Heart right ventricle (tissue), 16 donors: ENCODE data around the gene CSHL1. TPM values are rescaled to one million over a fixed set of nuclear protein-coding genes. Genes with fewer than 3 reads are reported as not detected.
"Not testable (repeated sequence)": the region's sequence is repeated elsewhere in the genome, so short reads cannot be mapped to it uniquely, and the experiment has no call there.

Experiments
- ATAC-seq, 8 donors: fragments of 200-7000 bp; cut with Tn5 transposase; one replicate each; pipeline ENCODE4 v1.9.1; 2020; ENCODE audit warnings: mild to moderate bottlenecking in 8 of 8, moderate library complexity in 8 of 8, moderate number of reproducible peaks in 1 of 8
- DNase-seq, 2 donors: peaks; one replicate each; pipeline ENCODE4 v3.0.0-alpha.2; 2020
- H3K27ac ChIP-seq, 10 donors: fragments of 200-600 bp; sonication (generic) in 2 of 10; one replicate each; pipeline versions ENCODE4 v1.5.0 to v1.8.0; 2020 to 2022; ENCODE audit warnings: mild to moderate bottlenecking in 3 of 10
- H3K27me3 ChIP-seq, 7 donors: fragments of 200-600 bp; one replicate each; pipeline ENCODE4 v1.8.0; 2021 to 2022; ENCODE audit warnings: mild to moderate bottlenecking in 2 of 7
- H3K36me3 ChIP-seq, 9 donors: fragments of 200-600 bp; sonication (generic) in 1 of 9; one replicate each; pipeline versions ENCODE4 v1.5.0 to v1.8.0; 2020 to 2022; ENCODE audit warnings: mild to moderate bottlenecking in 2 of 9
- H3K4me1 ChIP-seq, 9 donors: fragments of 200-600 bp; sonication (generic) in 1 of 9; one replicate each; pipeline versions ENCODE4 v1.5.0 to v1.8.0; 2020 to 2022; ENCODE audit warnings: mild to moderate bottlenecking in 4 of 9
- H3K4me3 ChIP-seq, 10 donors: fragments of 200-600 bp; sonication (generic) in 2 of 10; one replicate each; pipeline versions ENCODE4 v1.5.0 to v1.8.0; 2020 to 2022; ENCODE audit warnings: mild to moderate bottlenecking in 7 of 10, moderate library complexity in 2 of 10
- H3K9me3 ChIP-seq, 11 donors: fragments of 200-600 bp in 10 of 11; sonication (generic) in 2 of 11; one replicate each; pipeline versions ENCODE4 v1.5.0 to v1.8.0; 2013 to 2022; ENCODE audit warnings: mild to moderate bottlenecking in 2 of 11, control low read depth in 1 of 11, moderate library complexity in 1 of 11
- CTCF ChIP-seq, 9 donors: fragments of 200-600 bp; sonication (generic) in 2 of 9; IDR thresholded peaks; one replicate each; pipeline versions ENCODE4 v1.5.0 to v1.8.0; 2021 to 2022; ENCODE audit warnings: antibody characterized with exemption in 9 of 9, mild to moderate bottlenecking in 5 of 9, moderate library complexity in 1 of 9
- WGBS, 2 donors: extraction: QIAGEN DNeasy Blood & Tissue Kit; methylation state at CpG; one replicate each; pipeline ENCODE4 v1.1.7; 2013; ENCODE audit warnings: inconsistent platforms in 1 of 2; 5-methylcytosine and 5-hydroxymethylcytosine counted together
- intact Hi-C, 10 donors: fragments of 100-400 bp; cut with DNase I; formaldehyde crosslinking; loops; one replicate each; pipeline versions ENCODE4 v1.11.1 to v1.14.2; 2022
- polyA plus RNA-seq, 2 donors: library from polyadenylated mRNA; stranded (reverse); fragments of 200-250 nt; gene quantifications; one replicate each; pipeline ENCODE4 v1.2.3, GENCODE V29; 2013
- total RNA-seq, 10 donors: library from RNA; stranded (reverse); fragmentation: NEBNext Ultra II Directional in 3 of 10; extraction: Animal tissue kit (Norgen Biotek cat#: 25700) in 3 of 10; gene quantifications; one replicate each; pipeline versions ENCODE4 v1.2.1 to v1.2.4, GENCODE V29; 2021 to 2023
- donor health status: Arrhythmogenic right ventricular cardiomyopathy.
- donor health status: ischemic (EF 13 %, LVEDD 7.1; RV severe dilation, severe dysfunction).
- donor health status: healthy with polysubstance abuse.
- donor health status: DM: no; HTN: yes; CAD: no.
- donor health status: DM: no; HTN: no; CAD: no.
- donor health status: ischemic (EF 25% LVEDD 6.9; RV normal size, moderate dysfunction).
- donor health status: ischemic (EF 25% LVEDD 5.7; RV mildly dilated, moderate dysfunction).
- donor health status: healthy.
- donor health status: DM: yes; HTN: yes; CAD: no.
- donor health status: Ischemic cardiomyopathy.
- donor health status: ischemic (EF 35%, LVEDD 5.7; RV mildly dilated, moderate dysfunction).
- donor health status: nonischemic (EF 11% LVEDD 7.7; RV severe dilation, severe dysfunction).
- donor health status: DM: yes; HTN: yes; CAD: no.
- donor health status: PGD.
- donor health status: ischemic (EF 29% LVEDD 5.4; RV normal size, mild dysfunction).
- donor health status: nonischemic (EF 23%, LVEDD 6.1; RV moderate dilation, normal function).

The CSHL1 gene
- total and polyA plus RNA-seq, 12 donors: not detected

DNA sequence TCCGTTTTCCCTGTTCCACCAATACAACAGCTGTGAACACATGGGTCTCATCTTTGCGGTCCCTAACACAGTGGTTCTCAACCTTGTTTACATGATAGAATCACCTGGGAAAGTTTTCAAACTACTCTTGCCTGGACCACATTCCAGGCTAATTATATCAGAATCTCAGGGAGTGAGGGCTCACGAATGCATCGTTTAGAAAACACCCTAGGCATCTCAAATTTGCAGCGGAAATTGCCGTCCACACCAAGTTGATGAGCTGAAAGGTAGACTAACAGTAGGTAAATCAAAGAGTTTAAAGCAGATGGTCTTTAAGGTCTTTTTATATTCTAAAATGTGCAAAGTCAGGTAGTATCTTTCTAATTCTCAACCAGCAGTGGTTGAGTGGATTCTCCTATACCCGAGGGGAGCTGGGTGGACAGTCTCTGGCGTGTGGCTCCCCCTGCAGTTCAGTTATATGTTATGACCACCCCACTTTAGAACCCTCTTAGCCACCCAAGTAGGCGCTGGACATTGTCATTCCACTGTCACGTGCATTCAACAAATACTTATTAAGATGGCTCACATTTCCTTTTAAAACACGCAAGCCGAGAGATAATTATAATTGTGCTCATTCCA is 3.8 kb downstream of the CSHL1 start:
- peak in 3 of 9 donors; percentile 10 to 12 (median 11) for TF ChIP-seq CTCF (IDR thresholded peaks at IDR 0.05)
- DNase-seq, H3K4me1 ChIP-seq, H3K4me3 ChIP-seq, H3K27ac ChIP-seq, H3K9me3 ChIP-seq, ATAC-seq, H3K36me3 ChIP-seq: not testable (repeated sequence)
- peaks cover 0 to 14% (median 8%) of the 10 kb centered on the region in 7 donors for H3K27me3 ChIP-seq
- intact Hi-C loops: loop anchor here in 1 of 10 donors (10.0 kb wide), 1 partner anchor 378 kb away; no protein-coding TSS in a partner anchor
- WGBS, 2 donors: 54 to 56% methylated on average over 10 of the region's 12 CpGs

GRCh38 chr17:63904796-63905195 is 6.3 kb downstream of the CSHL1 start:
- H3K36me3 ChIP-seq, H3K27me3 ChIP-seq, H3K4me1 ChIP-seq, H3K9me3 ChIP-seq, ATAC-seq, H3K4me3 ChIP-seq, H3K27ac ChIP-seq, DNase-seq: not testable (repeated sequence)
- intact Hi-C loops: loop anchor here in 2 of 10 donors (5.0 to 10.0 kb wide), 2 partner anchors 228 to 380 kb away; partner anchors contain the start of gene ERN1 (in 1 of the 2)
- WGBS, 2 donors: 92% methylated on average over 8 of the region's 8 CpGs

DNA sequence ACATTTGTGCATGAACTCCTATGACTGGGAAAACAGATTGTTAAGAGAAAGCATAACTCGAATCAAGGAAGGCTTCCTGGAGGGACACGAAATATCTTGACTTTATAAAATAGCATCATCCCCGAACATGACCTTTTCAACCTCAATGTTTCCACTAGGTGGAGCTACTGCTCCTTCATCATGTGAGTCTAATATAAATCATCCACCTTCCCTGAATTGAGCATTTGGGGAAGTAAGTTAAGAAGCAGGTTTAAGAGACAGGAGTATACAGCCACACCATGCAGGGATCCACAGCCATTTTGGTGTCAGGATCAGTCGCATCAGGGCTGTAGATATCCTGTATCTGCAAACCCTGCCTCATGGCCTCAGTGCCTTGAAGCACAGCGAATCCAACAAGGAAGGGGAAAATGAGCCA is 7.3 kb downstream of the CSHL1 start:
- not testable (repeated sequence) for H3K27ac ChIP-seq, H3K27me3 ChIP-seq, H3K36me3 ChIP-seq, H3K4me1 ChIP-seq, DNase-seq, H3K9me3 ChIP-seq, H3K4me3 ChIP-seq
- intact Hi-C loops: loop anchor here in 2 of 10 donors (5.0 to 10.0 kb wide), 2 partner anchors 229 to 381 kb away; partner anchors contain the start of gene ERN1 (in 1 of the 2)
- TF ChIP-seq CTCF (IDR thresholded peaks at IDR 0.05): peak in 7 of 9 donors; percentile 24 to 52 (median 51)
- WGBS, 2 donors: 33 to 37% methylated on average over 5 of the region's 5 CpGs
- ATAC-seq: peak in 2 of 8 donors; percentile 35 to 48

- not testable (repeated sequence) for DNase-seq, H3K36me3 ChIP-seq, ATAC-seq, H3K4me3 ChIP-seq, H3K4me1 ChIP-seq, H3K27me3 ChIP-seq, H3K27ac ChIP-seq, H3K9me3 ChIP-seq
- WGBS, 2 donors: 78 to 81% methylated on average over 2 of the region's 2 CpGs
- intact Hi-C loops: loop anchor here in 2 of 10 donors (5.0 to 10.0 kb wide), 2 partner anchors 230 to 383 kb away; partner anchors contain the start of gene ERN1 (in 1 of the 2)
These were observed 9.1 kb downstream of the CSHL1 start for GRCh38 chr17:63901971-63902370.

DNA sequence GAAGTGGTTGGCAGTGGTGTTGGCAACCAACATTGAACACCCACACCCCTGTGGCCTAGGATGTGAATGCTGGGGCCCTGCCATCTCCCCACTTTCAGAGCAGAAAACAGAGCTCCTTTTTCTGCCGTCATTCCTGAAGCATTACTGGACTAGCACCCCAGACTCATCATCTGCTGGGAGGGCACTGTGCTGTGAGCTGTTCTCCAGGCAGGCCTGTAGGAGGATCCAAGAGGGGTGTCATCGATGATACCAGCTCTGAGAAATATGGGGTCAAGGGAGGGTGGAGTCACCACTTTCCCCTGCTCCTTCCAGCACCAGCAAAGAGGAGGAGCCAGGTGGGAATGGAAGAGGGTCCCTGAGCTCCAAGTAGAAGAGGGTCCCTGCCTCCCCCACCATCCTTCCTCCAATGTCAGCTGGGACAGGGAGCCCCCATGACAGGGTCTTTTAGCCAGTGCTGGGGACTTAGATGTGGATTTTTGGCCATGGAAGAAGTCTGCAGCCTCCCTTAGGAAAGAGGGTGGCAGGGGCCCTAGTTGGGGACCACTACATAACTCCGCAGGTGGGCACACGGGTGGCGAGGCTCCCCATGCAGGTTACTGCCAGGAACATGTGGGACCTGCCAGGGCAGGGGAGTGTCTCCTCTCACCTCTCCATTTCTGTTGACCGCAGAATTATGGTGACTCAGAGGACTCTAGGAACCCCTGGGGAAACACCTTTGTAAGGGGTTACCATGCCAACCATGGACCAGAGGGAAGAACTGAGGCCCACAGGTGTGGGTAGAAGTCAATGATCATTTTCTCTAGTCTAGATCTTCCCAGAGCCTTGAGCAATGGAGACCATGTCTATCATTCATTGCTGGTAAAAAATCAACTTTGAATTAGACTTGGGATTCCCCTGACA is 11.9 kb downstream of the CSHL1 start:
- 87 to 90% methylated on average over 6 of the region's 6 CpGs for WGBS, 2 donors
- H3K27ac ChIP-seq, H3K4me3 ChIP-seq, H3K9me3 ChIP-seq, ATAC-seq, H3K27me3 ChIP-seq, H3K4me1 ChIP-seq, intact Hi-C loops, H3K36me3 ChIP-seq, DNase-seq: not testable (repeated sequence)

- H3K4me3 ChIP-seq, intact Hi-C loops, DNase-seq, ATAC-seq, H3K27me3 ChIP-seq, H3K27ac ChIP-seq, H3K4me1 ChIP-seq, H3K36me3 ChIP-seq, H3K9me3 ChIP-seq: not testable (repeated sequence)
- 84 to 90% methylated on average over 8 to 10 of the region's 14 CpGs for WGBS, 2 donors
These were observed 14.3 kb downstream of the CSHL1 start, which contains the start of gene CSH1 for GRCh38 chr17:63896524-63897354. TSS of gene CSH1 (minus strand) at chr17:63896574. CDS start at chr17:63896511, 63 bp downstream.

GRCh38 chr17:63894821-63895220 is 16.2 kb downstream of the CSHL1 start:
- DNase-seq, H3K36me3 ChIP-seq, H3K4me1 ChIP-seq, H3K27me3 ChIP-seq, H3K27ac ChIP-seq, H3K9me3 ChIP-seq, intact Hi-C loops, ATAC-seq, H3K4me3 ChIP-seq: not testable (repeated sequence)
- WGBS, 2 donors: 87 to 88% methylated on average over 5 to 8 of the region's 10 CpGs

GRCh38 chr17:63894021-63894420 is 17.0 kb downstream of the CSHL1 start:
- WGBS, 2 donors: 60 to 63% methylated on average over 3 of the region's 3 CpGs
- intact Hi-C loops, H3K4me3 ChIP-seq: not testable (repeated sequence)

More at GRCh38 chr17:63894021-63894420, 17.0 kb downstream of the CSHL1 start:
- DNase-seq, ATAC-seq, H3K9me3 ChIP-seq, H3K36me3 ChIP-seq, H3K27me3 ChIP-seq, H3K4me1 ChIP-seq, H3K27ac ChIP-seq: not testable (repeated sequence)
